Posterior cingulate gyrus (tissue), 11 donors: Measurements from ENCODE around the gene POLN.

Experiments
- DNase-seq, 10 donors: peaks; one replicate each; pipeline versions ENCODE4 v3.0.0 to v3.0.0-alpha.2; 2020 to 2021; ENCODE audit warnings: mixed read lengths in 3 of 10
- intact Hi-C: fragments of 100-400 bp; cut with DNase I; formaldehyde crosslinking; loops from one replicate; pipeline ENCODE4 v1.15.1; 2023

Gene POLN

DNA sequence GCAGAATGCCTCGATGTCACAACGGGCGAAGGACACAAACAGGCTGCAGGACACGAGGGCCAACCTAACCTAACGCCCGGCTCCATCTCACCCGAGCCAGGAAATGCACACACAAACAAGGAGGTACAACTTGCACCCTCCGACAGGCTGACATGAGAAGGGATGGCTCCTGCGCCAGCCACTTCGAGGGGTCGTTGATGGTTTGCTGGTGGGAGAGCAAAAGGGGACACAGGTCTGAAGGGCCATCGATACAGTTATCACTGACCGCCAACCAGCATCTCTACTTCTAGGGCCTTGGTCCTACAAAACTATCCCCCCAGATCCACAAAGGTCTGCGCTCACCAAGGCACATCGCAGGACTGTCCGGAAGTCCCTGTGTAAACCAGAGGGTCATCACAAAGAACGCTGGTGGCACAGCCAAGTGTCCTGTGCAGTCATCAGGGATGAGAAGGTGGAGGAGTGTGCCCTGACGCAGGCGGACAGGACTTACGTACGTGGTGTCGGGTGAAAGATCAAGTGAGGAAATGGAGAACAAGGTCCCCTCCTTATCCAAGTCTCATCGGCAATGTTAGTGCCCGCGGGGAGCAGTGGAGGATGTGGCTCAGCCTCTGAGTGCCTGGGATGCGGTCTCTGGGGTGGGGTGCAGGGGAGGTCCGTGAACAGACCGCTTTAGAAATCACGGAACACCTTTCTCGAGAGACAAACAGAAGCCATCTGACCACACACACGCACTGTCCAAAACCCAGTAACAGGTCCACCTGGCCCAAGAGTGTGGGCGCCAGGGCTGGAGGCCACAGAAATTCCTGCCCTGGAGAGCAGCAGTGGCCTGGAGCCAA, 13.0 kb upstream of the POLN start:
- peak in 8 of 10 donors; percentile 6 to 74 (median 16) for DNase-seq
- intact Hi-C loops: no loop called here

DNA sequence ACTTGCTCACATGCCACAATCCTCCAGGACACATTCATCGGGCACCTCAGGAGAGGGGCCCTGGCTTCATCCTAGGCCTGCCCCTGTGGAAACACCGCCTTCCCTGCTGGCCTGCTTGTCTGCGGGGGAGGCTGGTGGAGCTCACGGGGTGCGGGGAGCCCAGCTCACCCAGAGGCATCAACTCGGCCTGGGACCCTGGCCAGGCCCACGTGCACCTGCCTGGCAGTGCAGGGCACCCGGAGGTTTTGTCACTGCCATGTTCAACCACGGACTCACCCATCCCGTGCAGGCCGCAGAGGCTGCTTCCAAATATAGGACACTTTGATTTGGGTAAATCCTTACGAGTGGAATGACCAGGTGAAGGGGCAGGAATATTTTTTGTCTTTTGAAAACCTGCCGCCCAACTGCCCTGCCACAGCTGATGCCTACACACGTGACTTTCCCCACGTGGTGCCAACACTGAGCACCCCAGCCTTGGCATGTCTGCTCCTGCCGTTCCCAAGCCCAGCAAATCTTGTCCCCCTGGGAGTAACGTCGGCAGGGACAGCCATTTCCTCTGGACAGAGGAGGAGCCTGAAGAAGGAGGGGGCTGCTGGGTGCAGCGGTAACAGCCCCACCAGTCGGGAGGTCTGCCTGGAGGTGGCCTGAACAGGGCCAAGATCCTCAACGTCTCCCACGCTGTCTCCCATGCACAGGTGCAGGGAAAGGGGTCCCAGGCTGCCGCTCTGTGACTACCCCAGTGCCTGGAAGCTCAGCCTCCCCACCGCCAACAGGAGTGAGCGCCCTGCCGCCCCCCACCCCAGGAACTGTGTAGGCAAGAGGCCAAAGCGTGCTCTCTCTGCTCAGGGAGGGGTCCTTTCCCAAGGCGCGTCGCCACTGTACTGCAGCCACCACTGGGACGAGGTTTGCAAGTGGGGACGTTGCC, 11.5 kb upstream of the POLN start:
- DNase-seq: peak; percentile 1 to 71 (median 9)
- intact Hi-C loops: no loop called here

DNA sequence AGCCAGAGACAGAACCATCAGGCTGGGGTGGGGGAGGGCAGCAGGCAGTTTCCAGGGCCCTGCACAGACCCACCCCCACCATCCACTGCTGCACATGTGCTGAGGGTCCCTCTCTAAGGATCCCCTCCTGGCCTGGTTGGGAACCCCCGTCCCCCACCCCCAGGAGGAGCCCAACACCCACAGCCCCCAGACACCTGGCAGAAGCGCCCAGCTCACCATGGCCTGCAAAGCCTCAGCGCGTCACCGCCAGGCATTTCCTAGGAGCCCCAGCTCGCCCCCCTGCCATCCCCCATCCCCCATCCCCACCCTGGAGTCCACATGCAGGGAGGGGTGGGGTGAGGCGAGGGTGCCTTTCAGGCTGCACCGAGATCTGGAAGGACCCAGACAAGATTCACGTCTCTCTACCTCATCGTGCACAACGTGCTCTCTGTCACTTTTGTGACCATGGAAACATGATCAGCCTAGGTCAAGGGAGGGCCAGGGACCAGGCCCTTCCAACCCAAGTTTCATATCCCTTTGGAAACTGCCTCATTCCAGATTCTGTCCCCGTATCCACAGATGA, 10.7 kb upstream of the POLN start:
- intact Hi-C loops: no loop called here
- peak in 2 of 10 donors; percentile 33 to 69 for DNase-seq

- intact Hi-C loops: no loop called here
- peak in 5 of 10 donors; percentile 10 to 70 (median 61) for DNase-seq
Measured at GRCh38 chr4:2251795-2252529, 10.0 kb upstream of the POLN start.

DNA sequence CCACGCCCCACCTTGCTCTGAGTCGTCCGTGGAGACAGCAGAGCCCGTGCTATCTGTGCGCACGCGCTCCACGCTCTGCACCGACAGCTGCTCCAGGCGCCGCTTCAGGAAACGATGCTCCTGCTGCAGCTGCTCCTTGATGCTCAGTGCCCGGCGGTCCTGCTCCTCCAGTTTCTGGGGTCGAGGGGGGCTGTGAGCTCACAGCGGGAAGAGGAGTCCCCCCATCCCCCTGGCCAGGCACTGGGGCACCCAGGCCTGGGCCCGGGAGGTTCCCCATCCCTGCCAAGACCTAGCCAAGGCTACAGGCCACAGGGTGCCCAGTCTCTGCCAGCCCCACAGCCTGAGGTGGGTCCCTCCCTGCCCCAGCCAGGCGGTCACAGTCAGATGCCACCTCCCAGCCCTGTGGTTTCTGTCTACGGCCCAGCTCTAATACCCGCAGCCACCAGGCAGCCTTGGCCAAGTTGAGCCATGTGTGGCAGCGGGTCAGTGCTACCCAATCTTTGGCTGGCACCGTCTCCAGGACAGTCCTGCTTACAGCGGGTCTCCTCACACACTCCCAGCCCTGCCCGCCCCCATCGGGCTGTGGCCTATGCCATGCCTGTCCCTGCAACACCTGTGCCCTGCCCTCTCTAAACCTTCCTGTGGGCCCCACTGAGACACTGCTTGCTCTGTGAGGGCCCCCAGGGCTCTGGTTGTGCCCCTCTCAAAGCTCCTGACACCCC, 9.3 kb upstream of the POLN start:
- intact Hi-C loops: no loop called here
- DNase-seq: peak; percentile 1 to 78 (median 10)

- peak in 7 of 10 donors; percentile 6 to 79 (median 19) for DNase-seq
- intact Hi-C loops: no loop called here
Measured at GRCh38 chr4:2250357-2251072, 8.6 kb upstream of the POLN start.

DNA sequence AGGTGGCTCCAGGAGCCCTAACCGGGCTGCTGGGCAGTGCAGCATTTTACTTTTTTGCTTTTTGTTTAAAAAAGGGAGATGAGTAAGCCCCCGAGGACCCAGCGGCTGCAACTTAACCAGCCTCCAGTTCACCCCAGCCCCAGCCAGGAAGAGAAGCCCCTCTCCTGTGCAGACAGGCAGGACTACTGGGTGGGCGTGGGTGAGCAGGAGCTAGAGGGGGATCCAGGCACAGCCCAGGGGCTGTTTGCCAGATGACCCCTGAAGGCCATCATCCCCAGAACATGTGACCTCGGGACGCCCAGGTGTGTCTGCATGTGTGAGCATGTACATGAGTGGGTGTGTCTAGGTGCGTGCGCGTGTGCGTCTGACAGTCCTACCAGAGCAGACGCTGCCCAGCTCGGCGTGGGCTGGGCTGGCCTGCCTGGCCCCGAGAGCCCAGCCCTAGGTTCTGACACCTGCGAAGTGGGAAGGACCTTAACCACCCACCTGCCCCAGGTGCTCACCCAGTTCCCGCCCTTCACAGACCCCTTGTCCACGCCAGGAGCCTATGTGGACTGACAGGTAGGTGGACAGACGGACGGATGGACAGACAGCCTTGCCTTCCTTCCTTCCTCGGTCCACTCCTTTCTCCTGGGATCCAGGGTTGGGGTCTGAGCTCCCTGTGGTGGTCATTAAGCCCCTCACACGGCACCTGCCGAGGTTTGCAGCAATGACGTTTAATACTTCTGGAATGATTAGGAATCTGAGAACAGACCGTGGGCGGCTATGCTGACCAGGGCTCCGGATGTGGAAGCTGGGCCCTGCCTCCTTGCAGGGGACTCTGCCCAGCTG, 7.8 kb upstream of the POLN start:
- intact Hi-C loops: no loop called here
- peak in 3 of 10 donors; percentile 5 to 78 (median 70) for DNase-seq

DNA sequence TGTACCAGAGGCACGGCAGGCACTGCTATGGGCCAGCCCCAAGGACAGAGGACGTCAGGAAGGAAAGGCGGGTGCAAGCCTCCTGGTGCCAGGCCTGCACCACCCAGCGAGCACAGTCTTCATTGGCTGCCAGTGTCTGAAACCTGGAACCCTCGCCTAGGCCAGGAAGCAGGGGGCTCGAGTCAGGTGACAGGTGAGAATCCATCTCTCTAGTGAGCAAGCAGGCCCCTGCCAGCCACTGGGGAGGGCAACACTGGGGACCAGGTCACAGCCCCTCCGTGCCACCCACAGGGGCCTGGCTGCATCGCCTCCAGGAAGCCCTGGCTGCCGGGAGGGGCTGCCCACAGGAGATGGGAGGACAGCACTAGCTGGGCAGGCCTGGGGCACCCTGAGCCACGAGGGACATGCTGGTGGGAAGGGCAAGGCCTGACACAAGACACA, 6.9 kb upstream of the POLN start:
- intact Hi-C loops: no loop called here
- DNase-seq: peak in 5 of 10 donors; percentile 1 to 78 (median 11)

DNA sequence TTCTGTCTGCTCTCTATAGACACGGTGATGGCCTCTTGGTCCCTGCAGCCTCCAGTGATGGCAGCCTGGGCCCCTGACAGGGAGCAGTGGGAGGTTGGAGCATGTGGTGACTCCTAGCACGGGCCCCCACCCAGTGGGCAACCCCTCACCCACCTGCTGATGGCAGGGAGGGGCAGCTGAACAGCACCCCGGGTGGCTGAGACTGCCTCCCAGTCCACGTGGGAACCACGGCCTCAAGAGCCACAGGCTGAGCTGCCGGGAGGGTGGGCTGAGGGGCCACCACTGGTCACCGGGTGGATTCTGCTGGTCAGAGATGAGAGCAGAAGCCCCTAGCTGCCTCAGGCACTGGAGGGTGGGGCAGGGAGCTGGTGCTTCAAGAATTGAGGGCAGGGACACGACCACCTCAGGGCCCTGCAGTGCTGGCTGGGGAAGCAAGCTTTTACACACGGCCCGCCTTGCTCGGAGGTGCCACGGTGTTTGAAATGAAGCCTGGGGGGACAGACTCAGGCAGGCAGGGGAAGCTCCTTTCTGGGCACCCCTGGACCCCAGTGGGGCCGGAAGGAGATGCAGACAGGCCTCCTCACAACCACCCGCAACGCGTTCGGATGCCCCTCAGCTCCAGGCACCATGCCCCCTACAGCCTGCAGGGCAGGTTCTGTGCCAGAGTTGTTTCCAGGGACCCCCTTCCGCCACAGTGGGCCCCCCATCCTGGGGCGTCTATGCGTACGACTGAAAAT, 6.3 kb upstream of the POLN start:
- intact Hi-C loops: no loop called here
- peak in 4 of 10 donors; percentile 6 to 69 (median 40) for DNase-seq

DNA sequence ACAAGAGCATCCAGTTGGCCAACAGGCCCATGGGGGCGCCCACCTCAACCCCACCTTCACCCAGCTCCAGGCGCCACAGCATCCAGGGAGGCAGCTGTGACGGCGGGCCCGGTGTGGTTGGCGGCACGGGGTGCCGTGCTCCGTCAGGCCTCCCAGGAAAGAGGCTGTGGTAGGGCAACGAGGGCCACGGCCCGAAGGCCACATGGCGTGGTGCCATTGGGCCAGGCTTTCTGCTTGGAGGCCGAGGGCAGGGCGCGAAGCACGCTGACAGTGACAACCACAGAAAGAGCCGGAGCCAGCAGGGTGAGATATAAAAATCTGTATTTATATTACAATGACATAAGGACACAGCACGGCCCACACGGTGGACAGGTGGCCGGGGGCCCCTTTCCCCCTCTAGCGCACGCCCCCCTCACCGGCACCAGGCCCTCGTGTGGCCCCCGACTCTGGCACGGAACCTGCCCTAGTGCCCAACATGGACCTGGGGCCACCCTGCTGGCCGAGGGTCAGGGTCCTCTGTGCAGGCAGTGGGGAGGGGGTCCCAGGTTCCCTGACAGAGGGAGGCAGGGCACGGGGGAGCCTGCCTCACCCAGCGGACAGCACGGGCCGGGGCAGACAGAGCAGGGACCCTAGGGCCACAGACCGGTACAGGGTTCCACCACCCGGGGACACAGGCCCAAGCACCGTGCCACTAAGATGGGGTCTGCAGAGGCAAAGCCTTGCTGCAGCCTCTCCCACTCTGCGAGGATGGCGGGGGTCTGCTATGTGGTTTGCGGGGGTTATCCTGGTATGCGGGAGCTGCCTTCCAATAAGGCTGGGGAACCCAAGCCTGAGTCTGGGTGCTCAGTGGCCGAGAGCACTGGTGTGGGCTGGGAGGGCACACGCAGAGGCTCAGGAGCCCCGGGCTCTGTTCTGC, 5.5 kb upstream of the POLN start:
- intact Hi-C loops: no loop called here
- DNase-seq: peak in 4 of 10 donors; percentile 8 to 86 (median 64)

- intact Hi-C loops: no loop called here
- peak in 1 of 10 donors; percentile 77 for DNase-seq
Measured at GRCh38 chr4:2246384-2247127, 4.6 kb upstream of the POLN start.

DNA sequence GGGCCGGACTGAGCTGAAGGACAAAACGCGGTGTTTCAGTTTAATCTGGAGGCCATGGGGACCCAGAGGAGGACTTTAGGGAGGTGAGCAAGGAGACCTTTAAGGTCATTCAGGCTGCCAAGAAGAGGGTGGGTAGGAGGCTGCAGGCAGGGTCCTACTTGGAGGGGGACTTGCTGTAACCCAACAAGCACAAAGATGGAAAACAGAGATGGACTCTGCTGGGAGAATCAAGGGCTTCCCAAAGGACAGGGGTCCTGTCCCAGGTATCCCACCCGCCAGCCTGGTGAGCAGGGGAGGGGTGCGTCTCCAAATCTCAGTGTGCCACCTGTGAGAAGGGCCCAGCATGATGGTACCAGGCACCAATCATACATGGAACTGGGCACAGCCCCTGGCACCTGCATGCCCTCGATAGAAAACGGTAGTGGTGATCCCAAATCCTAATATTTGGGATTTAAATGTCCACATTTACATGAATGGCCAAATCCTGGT, 3.9 kb upstream of the POLN start:
- DNase-seq: peak in 1 of 10 donors; percentile 38
- intact Hi-C loops: loop anchor here (2.0 kb wide), 1 partner anchor 13 kb away; no protein-coding TSS in a partner anchor

DNA sequence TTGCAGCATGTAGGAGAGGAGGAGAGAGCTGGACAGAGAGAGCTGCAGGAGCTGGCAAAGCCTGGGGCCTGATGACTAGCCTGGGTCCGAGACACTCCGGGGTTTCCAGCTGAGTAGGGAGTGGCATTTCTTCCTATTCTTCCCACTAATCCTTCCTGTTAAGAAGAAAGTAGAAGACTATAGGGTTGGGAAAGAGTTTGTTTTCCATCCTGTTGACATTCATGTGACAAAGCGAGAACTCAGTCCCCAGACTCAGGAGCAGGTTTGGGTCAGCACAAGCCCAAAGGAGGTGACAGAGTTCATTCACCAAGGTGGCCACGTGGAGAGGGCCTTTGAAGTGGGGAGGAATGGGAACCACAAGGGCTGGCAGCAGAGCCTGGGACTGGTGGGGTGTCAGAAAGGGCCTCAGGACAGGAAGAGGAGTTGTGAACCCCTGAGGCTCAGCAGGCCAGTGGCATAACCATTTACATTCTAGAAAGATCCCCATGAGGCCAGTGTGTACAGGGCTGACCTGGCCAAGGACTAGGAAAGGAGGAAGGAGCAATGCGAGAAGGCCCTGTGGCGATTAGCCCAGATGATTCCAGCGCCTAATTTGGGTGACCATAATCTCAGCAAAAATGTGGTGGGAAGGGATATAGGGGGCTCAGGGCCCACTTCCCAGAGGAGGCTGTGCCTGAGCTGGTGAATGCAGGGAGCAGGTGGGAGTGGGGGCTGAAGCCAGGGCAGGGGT, 3.3 kb upstream of the POLN start:
- intact Hi-C loops: loop anchor here (2.0 kb wide), 1 partner anchor 14 kb away; no protein-coding TSS in a partner anchor
- peak in 1 of 10 donors; percentile 57 for DNase-seq

GRCh38 chr4:2243681-2244380, 1.9 kb upstream of the POLN start:
- intact Hi-C loops: loop anchor here (2.0 to 5.0 kb wide), 4 partner anchors 15 to 293 kb away; partner anchors contain the start of genes CFAP99, FAM193A, RNF4 and ZFYVE28
- DNase-seq: peak in 6 of 10 donors; percentile 20 to 90 (median 58)
